Central memory CD8-positive, alpha-beta T cell (primary cell): Measurements from ENCODE around the gene PROM2.

Experiments
- ATAC-seq: fragments of 150-1000 bp; cut with Tn5 transposase; replicated peaks from 2 replicates; pipeline ENCODE4 v1.10.0; 2022; ENCODE audit warnings: mild to moderate bottlenecking, moderate FRiP score, moderate number of reproducible peaks; ENCODE audit not compliant: poor library complexity, severe bottlenecking; ENCODE audit errors: extremely low read depth
- DNase-seq, 2 donors: peaks; one replicate each; pipeline ENCODE4 v3.0.0; 2021; ENCODE audit warnings: low spot score in 2 of 2
- H3K27ac Mint-ChIP-seq: one replicate; pipeline ENCODE4 v1.8.0; 2022; ENCODE audit warnings: low read depth, mild to moderate bottlenecking, moderate library complexity, mixed read lengths
- H3K27me3 Mint-ChIP-seq: one replicate; pipeline ENCODE4 v1.8.0; 2022; ENCODE audit warnings: mixed read lengths
- H3K36me3 Mint-ChIP-seq: one replicate; pipeline ENCODE4 v1.8.0; 2022; ENCODE audit warnings: mild to moderate bottlenecking, moderate library complexity, mixed read lengths; ENCODE audit not compliant: insufficient read depth
- H3K4me1 Mint-ChIP-seq: one replicate; pipeline ENCODE4 v1.8.0; 2022; ENCODE audit warnings: mixed read lengths
- H3K4me3 Mint-ChIP-seq: one replicate; pipeline ENCODE4 v1.8.0; 2022; ENCODE audit warnings: mild to moderate bottlenecking, moderate library complexity, mixed read lengths
- H3K9me3 Mint-ChIP-seq: one replicate; pipeline ENCODE4 v1.8.0; 2022; ENCODE audit warnings: mixed read lengths

Gene PROM2

GRCh38 chr2:95272299-95272751, 1.9 kb upstream of the PROM2 start:
- H3K36me3 Mint-ChIP-seq, result no peaks in the 10 kb centered on the region
- no peak overlapping the region for H3K27ac Mint-ChIP-seq
- DNase-seq, result no peak
- H3K4me3 Mint-ChIP-seq, result no peak overlapping the region
- no peaks in the 10 kb centered on the region for H3K4me1 Mint-ChIP-seq
- no peaks in the 10 kb centered on the region for H3K9me3 Mint-ChIP-seq
- ATAC-seq, result no peak
- no peaks in the 10 kb centered on the region for H3K27me3 Mint-ChIP-seq

DNA sequence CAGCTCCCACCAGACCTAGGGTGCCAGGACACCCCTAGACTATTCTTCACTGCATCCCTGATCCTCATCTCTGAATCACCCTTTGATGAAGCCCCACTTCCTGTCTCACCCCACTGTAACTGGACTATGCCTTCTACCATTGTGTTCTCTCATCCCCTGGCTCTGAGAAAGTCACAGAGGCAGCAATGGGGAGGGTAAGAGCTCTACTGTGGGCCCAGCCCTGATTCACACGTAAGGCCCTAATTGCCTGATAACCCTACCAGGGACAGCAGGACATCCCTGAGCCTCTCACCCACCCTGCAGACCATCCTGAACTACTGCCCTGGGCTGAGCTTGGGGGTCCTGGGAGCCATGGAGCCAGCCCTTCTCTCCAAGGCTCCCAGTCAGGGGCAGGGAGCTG, 1.5 kb upstream of the PROM2 start:
- no peak overlapping the region for H3K4me3 Mint-ChIP-seq
- no peaks in the 10 kb centered on the region for H3K36me3 Mint-ChIP-seq
- H3K27ac Mint-ChIP-seq, result no peak overlapping the region
- no peaks in the 10 kb centered on the region for H3K9me3 Mint-ChIP-seq
- DNase-seq, result no peak
- peaks cover 2% of the 10 kb centered on the region for H3K27me3 Mint-ChIP-seq
- no peaks in the 10 kb centered on the region for H3K4me1 Mint-ChIP-seq
- no peak for ATAC-seq

- H3K27ac Mint-ChIP-seq, result no peak overlapping the region
- DNase-seq (no peak), ATAC-seq (no peak)
Observed at GRCh38 chr2:95273566-95274290, 521 bp upstream of the PROM2 start.

DNA sequence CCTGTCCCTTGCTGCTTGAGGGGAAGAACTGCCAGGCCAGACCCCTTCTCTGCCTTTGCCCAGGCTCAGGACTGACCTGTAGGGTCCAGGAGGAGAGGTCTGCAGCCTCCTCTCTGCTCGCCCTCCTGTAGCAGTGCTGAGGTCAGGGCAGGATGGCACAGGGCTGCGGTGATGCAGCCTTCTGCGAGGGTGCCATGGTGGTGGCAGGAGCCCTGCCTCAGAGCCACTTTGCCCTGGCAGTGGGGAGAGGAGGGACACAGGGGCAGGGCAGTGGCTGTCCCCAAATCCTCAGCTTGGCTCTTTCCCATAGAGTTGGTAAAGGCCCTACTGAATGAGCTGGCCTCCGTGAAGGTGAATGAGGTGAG, 884 bp downstream of the PROM2 start:
- Mint-ChIP-seq H3K4me1 (no peaks in the 10 kb centered on the region), H3K27ac (no peak overlapping the region), H3K27me3 (peaks cover 8% of the 10 kb centered on the region), H3K9me3 (no peaks in the 10 kb centered on the region), H3K36me3 (no peaks in the 10 kb centered on the region), H3K4me3 (no peak overlapping the region)
- DNase-seq, result no peak
- no peak for ATAC-seq

More at GRCh38 chr2:95273566-95274290, 521 bp upstream of the PROM2 start:
- Mint-ChIP-seq H3K36me3 (no peaks in the 10 kb centered on the region), H3K9me3 (no peaks in the 10 kb centered on the region), H3K4me1 (no peaks in the 10 kb centered on the region), H3K27me3 (peaks cover 8% of the 10 kb centered on the region), H3K4me3 (no peak overlapping the region)

DNA sequence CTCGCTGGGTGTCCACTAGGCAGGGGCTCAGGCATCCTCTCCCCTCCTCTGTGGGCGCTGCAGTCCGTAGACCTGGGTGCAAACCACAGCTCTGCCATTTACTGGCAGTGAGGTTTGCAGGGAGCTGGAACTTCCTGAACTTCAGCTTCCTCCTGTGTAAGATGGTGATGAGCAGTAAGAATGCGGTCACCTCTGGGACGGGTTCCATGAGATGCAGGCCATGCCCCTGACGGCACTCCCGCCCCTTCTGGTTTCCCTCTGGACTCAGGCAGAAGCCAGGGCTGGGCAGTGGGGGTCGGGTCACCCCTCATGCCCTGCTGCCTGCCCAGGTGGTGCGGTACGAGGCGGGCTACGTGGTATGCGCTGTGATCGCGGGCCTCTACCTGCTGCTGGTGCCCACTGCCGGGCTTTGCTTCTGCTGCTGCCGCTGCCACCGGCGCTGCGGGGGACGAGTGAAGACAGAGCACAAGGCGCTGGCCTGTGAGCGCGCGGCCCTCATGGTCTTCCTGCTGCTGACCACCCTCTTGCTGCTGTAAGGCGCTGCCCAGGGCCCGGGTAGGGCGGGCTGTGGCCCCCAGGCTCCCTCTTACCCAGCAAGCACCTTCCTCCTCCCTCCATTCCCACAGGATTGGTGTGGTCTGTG, 1.5 kb downstream of the PROM2 start:
- no peaks in the 10 kb centered on the region for H3K36me3 Mint-ChIP-seq
- no peak overlapping the region for H3K27ac Mint-ChIP-seq
- ATAC-seq (no peak), DNase-seq (no peak)
- H3K9me3 Mint-ChIP-seq, result no peaks in the 10 kb centered on the region
- H3K4me1 Mint-ChIP-seq, result no peaks in the 10 kb centered on the region
- peaks cover 8% of the 10 kb centered on the region for H3K27me3 Mint-ChIP-seq
- no peak overlapping the region for H3K4me3 Mint-ChIP-seq

DNA sequence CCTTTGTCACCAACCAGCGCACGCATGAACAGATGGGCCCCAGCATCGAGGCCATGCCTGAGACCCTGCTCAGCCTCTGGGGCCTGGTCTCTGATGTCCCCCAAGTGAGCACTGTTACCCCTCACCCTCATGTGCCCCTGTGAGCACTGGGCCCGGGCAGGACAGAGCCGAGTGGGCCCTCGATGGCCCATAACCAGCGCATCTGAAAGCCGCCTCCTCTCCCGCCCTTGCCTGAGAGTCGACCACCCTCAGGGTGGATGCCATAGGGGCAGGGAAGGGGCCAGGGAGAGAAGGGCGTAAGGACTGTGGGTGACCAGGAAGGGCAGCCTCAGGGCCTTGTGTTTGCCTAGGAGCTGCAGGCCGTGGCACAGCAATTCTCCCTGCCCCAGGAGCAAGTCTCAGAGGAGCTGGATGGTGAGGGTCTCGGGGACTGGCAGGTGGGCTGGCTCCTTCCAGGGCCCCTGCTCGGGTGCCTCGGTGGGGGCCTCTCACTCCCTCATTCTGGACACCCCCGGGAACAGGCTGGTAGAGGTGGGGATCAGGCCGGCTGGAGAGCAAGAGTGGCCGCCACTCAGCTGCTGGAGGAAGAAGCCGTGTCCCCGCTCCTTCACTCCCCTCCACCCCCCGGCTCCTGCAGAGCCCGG, 2.1 kb downstream of the PROM2 start:
- no peaks in the 10 kb centered on the region for H3K9me3 Mint-ChIP-seq
- H3K27me3 Mint-ChIP-seq, result peaks cover 8% of the 10 kb centered on the region
- no peak for ATAC-seq
- H3K27ac Mint-ChIP-seq, result no peak overlapping the region
- no peak for DNase-seq
- H3K4me1 Mint-ChIP-seq, result no peaks in the 10 kb centered on the region
- no peak overlapping the region for H3K4me3 Mint-ChIP-seq
- H3K36me3 Mint-ChIP-seq, result no peaks in the 10 kb centered on the region

- no peak overlapping the region for H3K27ac Mint-ChIP-seq
- ATAC-seq (no peak), DNase-seq (no peak)
- H3K4me1 Mint-ChIP-seq, result no peaks in the 10 kb centered on the region
- H3K9me3 Mint-ChIP-seq, result no peaks in the 10 kb centered on the region
- H3K4me3 Mint-ChIP-seq, result no peak overlapping the region
- H3K27me3 Mint-ChIP-seq, result peaks cover 8% of the 10 kb centered on the region
- no peaks in the 10 kb centered on the region for H3K36me3 Mint-ChIP-seq
Observed at GRCh38 chr2:95276888-95277245, 2.6 kb downstream of the PROM2 start.

DNA sequence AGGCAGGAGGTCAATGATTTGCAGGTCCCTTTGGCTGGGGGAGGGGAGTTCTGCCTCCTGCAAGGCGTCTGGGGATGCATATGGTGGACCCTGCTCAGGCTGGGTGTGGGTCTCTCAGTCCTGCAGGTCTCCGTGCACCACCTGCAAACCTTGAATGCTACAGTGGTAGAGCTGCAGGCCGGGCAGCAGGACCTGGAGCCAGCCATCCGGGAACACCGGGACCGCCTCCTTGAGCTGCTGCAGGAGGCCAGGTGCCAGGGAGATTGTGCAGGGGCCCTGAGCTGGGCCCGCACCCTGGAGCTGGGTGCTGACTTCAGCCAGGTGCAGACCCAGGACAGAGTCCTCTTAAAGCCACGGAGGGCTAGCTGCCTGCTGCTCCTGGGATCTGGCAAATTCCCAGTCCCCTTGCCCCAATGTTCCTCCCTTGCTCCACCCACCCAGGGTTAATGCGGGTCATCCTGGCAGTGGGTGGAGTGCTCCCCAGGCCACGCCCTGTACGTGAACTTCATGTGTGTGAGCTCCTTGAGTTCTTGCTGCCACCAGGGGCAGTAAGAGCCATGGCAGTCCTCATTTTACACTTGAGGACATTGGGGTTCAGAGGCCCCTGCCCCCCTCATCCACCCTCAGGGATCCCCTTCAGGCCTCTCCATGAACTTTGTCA, 3.1 kb downstream of the PROM2 start:
- Mint-ChIP-seq H3K27ac (no peak overlapping the region), H3K27me3 (peaks cover 8% of the 10 kb centered on the region), H3K4me1 (no peaks in the 10 kb centered on the region), H3K9me3 (no peaks in the 10 kb centered on the region), H3K36me3 (no peaks in the 10 kb centered on the region), H3K4me3 (no peak overlapping the region)
- ATAC-seq, result no peak
- DNase-seq, result no peak

GRCh38 chr2:95278051-95278471, 3.8 kb downstream of the PROM2 start:
- ATAC-seq (no peak), DNase-seq (no peak)
- no peaks in the 10 kb centered on the region for H3K9me3 Mint-ChIP-seq
- H3K4me1 Mint-ChIP-seq, result no peaks in the 10 kb centered on the region
- H3K27ac Mint-ChIP-seq, result no peak overlapping the region
- no peak overlapping the region for H3K4me3 Mint-ChIP-seq
- H3K27me3 Mint-ChIP-seq, result peaks cover 8% of the 10 kb centered on the region
- H3K36me3 Mint-ChIP-seq, result no peaks in the 10 kb centered on the region

GRCh38 chr2:95278637-95279225, 4.5 kb downstream of the PROM2 start:
- Mint-ChIP-seq H3K9me3 (no peaks in the 10 kb centered on the region), H3K27ac (no peak overlapping the region), H3K36me3 (no peaks in the 10 kb centered on the region), H3K27me3 (peaks cover 8% of the 10 kb centered on the region), H3K4me3 (no peak overlapping the region), H3K4me1 (no peaks in the 10 kb centered on the region)
- no peak for ATAC-seq
- DNase-seq, result no peak

GRCh38 chr2:95279435-95280035, 5.3 kb downstream of the PROM2 start:
- ATAC-seq (no peak), DNase-seq (no peak)
- H3K27me3 Mint-ChIP-seq, result peaks cover 8% of the 10 kb centered on the region
- H3K4me3 Mint-ChIP-seq, result no peak overlapping the region
- H3K36me3 Mint-ChIP-seq, result no peaks in the 10 kb centered on the region
- no peaks in the 10 kb centered on the region for H3K4me1 Mint-ChIP-seq
- H3K9me3 Mint-ChIP-seq, result no peaks in the 10 kb centered on the region
- H3K27ac Mint-ChIP-seq, result no peak overlapping the region

DNA sequence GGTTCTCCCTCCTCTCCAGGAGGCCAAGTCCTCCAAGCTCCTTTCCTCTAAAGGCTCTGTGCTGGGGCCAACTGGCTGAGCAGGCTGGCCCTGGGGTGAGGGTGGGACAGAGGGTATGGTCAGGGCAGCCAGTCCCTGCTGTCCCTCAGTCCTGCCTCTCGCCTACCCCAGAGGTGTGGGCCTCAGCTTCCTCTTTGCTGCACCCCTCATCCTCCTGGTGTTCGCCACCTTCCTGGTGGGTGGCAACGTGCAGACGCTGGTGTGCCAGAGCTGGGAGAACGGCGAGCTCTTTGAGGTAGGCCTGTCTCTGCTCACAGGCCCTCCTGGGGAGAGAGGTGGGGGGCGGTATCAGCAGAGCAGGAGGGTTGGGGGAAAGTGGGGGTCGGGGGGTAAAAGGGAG, 6.8 kb downstream of the PROM2 start:
- Mint-ChIP-seq H3K4me3 (no peak overlapping the region), H3K27ac (no peak overlapping the region), H3K4me1 (no peaks in the 10 kb centered on the region), H3K36me3 (no peaks in the 10 kb centered on the region), H3K9me3 (no peaks in the 10 kb centered on the region), H3K27me3 (peaks cover 8% of the 10 kb centered on the region)
- DNase-seq (no peak), ATAC-seq (no peak)
